Fibroblast of lung (primary cell): ENCODE data around the gene STK32A. TPM values are rescaled to one million over a fixed set of nuclear protein-coding genes. Genes with fewer than 3 reads are reported as not detected.

Source experiments
- DNase-seq, 2 donors: peaks; one replicate each; pipeline versions ENCODE4 v3.0.0 to v3.0.0-alpha.2; 2010; ENCODE audit warnings: low read depth in 2 of 2
- H2AFZ ChIP-seq: 2 replicates; pipeline ENCODE4 v1.5.1; 2012; ENCODE audit warnings: low read length, control low read depth, inconsistent platforms
- H3K27ac ChIP-seq: 2 replicates; pipeline ENCODE4 v1.5.1; 2011; ENCODE audit warnings: low read length, control low read depth; ENCODE audit not compliant: insufficient read depth
- H3K27me3 ChIP-seq: 2 replicates; pipeline ENCODE4 v1.5.1; 2011; ENCODE audit warnings: mild to moderate bottlenecking, low read length; ENCODE audit not compliant: control insufficient read depth, insufficient read depth
- H3K36me3 ChIP-seq: 2 replicates; pipeline ENCODE4 v1.5.1; 2011; ENCODE audit warnings: low read length; ENCODE audit not compliant: control insufficient read depth, insufficient read depth
- H3K4me1 ChIP-seq: 2 replicates; pipeline ENCODE4 v1.5.1; 2011; ENCODE audit warnings: low read length; ENCODE audit not compliant: control insufficient read depth, insufficient read depth; ENCODE audit errors: extremely low read depth
- H3K4me2 ChIP-seq: 2 replicates; pipeline ENCODE4 v1.5.1; 2011; ENCODE audit warnings: low read length, control low read depth; ENCODE audit not compliant: insufficient read depth; ENCODE audit errors: extremely low read depth
- H3K4me3 ChIP-seq, 4 experiments: fragments of 200-600 bp in 1 of 4; sonication (generic) in 1 of 4; replicated peaks in 1 of 4; 2 replicates each; pipeline ENCODE4 v1.5.1; 2011 to 2016; ENCODE audit warnings: low read length in 4 of 4, low read depth in 3 of 4, mild to moderate bottlenecking in 3 of 4, control low read depth in 2 of 4, inconsistent platforms in 1 of 4, mixed read lengths in 1 of 4; ENCODE audit not compliant: insufficient read depth in 1 of 4; ENCODE audit errors: control extremely low read depth in 1 of 4
- H3K79me2 ChIP-seq: 2 replicates; pipeline ENCODE4 v1.5.1; 2012; ENCODE audit warnings: mild to moderate bottlenecking, low read length, inconsistent platforms; ENCODE audit not compliant: control insufficient read depth, insufficient read depth
- H3K9ac ChIP-seq: 2 replicates; pipeline ENCODE4 v1.5.1; 2011; ENCODE audit warnings: mild to moderate bottlenecking, low read length, control low read depth; ENCODE audit not compliant: insufficient read depth
- H3K9me3 ChIP-seq: 2 replicates; pipeline ENCODE4 v1.5.1; 2012; ENCODE audit warnings: low read depth, low read length; ENCODE audit not compliant: control insufficient read depth, insufficient read depth
- H4K20me1 ChIP-seq: 2 replicates; pipeline ENCODE4 v1.5.1; 2011; ENCODE audit warnings: low read length; ENCODE audit not compliant: control insufficient read depth, insufficient read depth; ENCODE audit errors: extremely low read depth
- CTCF ChIP-seq, 2 donors: IDR thresholded peaks in 1 of 2; conservative IDR thresholded peaks in 1 of 2; 1 replicate in 1 of 2; 2 replicates in 1 of 2; pipeline ENCODE4 v1.5.1; 2011 to 2012; ENCODE audit warnings: low read length in 2 of 2, control low read depth in 1 of 2, inconsistent platforms in 1 of 2, low read depth in 1 of 2, mild to moderate bottlenecking in 1 of 2
- EZH2 ChIP-seq: IDR thresholded peaks from 2 replicates; pipeline ENCODE4 v1.5.1; 2012; ENCODE audit warnings: low read length, control low read depth, mild to moderate bottlenecking; ENCODE audit errors: missing control alignments
- polyA plus RNA-seq, 2 donors: library from polyadenylated mRNA; depleted of rRNA in 1 of 2; stranded (reverse) in 1 of 2; unstranded in 1 of 2; fragments of >200 nt; gene quantifications; 2 replicates each; pipeline ENCODE4 v1.2.1, GENCODE V29; 2011 to 2012; ENCODE audit warnings: missing spikeins in 1 of 2
- total RNA-seq: library from RNA; depleted of rRNA; stranded (reverse); fragments of >200 nt; gene quantifications from 2 replicates; pipeline ENCODE4 v1.2.1, GENCODE V29; 2014

The STK32A gene
- total and polyA plus RNA-seq, 2 donors (not counting 1 experiment from before 2014, with no cell fraction given), result 0.30 to 2.5 TPM

- H4K20me1 ChIP-seq, result no peaks in the 10 kb centered on the region
- H3K9ac ChIP-seq, result no peak overlapping the region
- no peak overlapping the region for H3K27ac ChIP-seq
- H3K36me3 ChIP-seq, result no peaks in the 10 kb centered on the region
- no peaks in the 10 kb centered on the region for H3K9me3 ChIP-seq
- H2AFZ ChIP-seq, result no peak overlapping the region
- no peak overlapping the region for H3K4me2 ChIP-seq
- DNase-seq, result peak; percentile 48 to 64
- H3K4me3 ChIP-seq, result no peak overlapping the region
- H3K27me3 ChIP-seq, result no peaks in the 10 kb centered on the region
- H3K4me1 ChIP-seq, result no peaks in the 10 kb centered on the region
- TF ChIP-seq EZH2 (no peak), CTCF (conservative IDR thresholded peaks at IDR 0.05 in 1 of 2, IDR thresholded peaks at IDR 0.05 in 1 of 2; ENCODE audit: low read depth in 1 of 2, low read length in 2 of 2) (peak; percentile 64 to 82)
- no peaks in the 10 kb centered on the region for H3K79me2 ChIP-seq
These were observed 10.7 kb upstream of the STK32A start for GRCh38 chr5:147223948-147224791.

- TF ChIP-seq CTCF (conservative IDR thresholded peaks at IDR 0.05 in 1 of 2, IDR thresholded peaks at IDR 0.05 in 1 of 2; ENCODE audit: low read depth in 1 of 2, low read length in 2 of 2), result no peak
- DNase-seq, result no peak
- H4K20me1 ChIP-seq, result no peaks in the 10 kb centered on the region
- H3K4me3 ChIP-seq, result no peak overlapping the region
- H2AFZ ChIP-seq, result no peak overlapping the region
- H3K9me3 ChIP-seq, result no peaks in the 10 kb centered on the region
- no peaks in the 10 kb centered on the region for H3K36me3 ChIP-seq
- no peaks in the 10 kb centered on the region for H3K27me3 ChIP-seq
- no peak overlapping the region for H3K9ac ChIP-seq
- no peak overlapping the region for H3K27ac ChIP-seq
- H3K79me2 ChIP-seq, result no peaks in the 10 kb centered on the region
- H3K4me1 ChIP-seq, result no peaks in the 10 kb centered on the region
- no peak overlapping the region for H3K4me2 ChIP-seq
These were observed 8.9 kb upstream of the STK32A start for GRCh38 chr5:147225938-147226337.

GRCh38 chr5:147226512-147226911, 8.3 kb upstream of the STK32A start:
- Histone ChIP-seq H3K36me3 (no peaks in the 10 kb centered on the region), H3K4me3 (no peak overlapping the region), H3K4me2 (no peak overlapping the region), H3K9ac (no peak overlapping the region), H3K79me2 (no peaks in the 10 kb centered on the region), H3K27me3 (no peaks in the 10 kb centered on the region), H2AFZ (no peak overlapping the region), H3K4me1 (no peaks in the 10 kb centered on the region), H3K9me3 (no peaks in the 10 kb centered on the region), H4K20me1 (no peaks in the 10 kb centered on the region), H3K27ac (no peak overlapping the region)
- DNase-seq, result no peak
- TF ChIP-seq EZH2 (no peak), CTCF (conservative IDR thresholded peaks at IDR 0.05 in 1 of 2, IDR thresholded peaks at IDR 0.05 in 1 of 2; ENCODE audit: low read depth in 1 of 2, low read length in 2 of 2) (no peak)
